MM.1S (cell line): ENCODE data around the gene NAA15.

ENCODE experiments used
- CTCF ChIP-seq: fragments of 300-600 bp; sonication (generic); IDR thresholded peaks from 2 replicates; pipeline ENCODE4 v1.5.1; 2016; ENCODE audit warnings: antibody characterized with exemption, low read length, mixed read lengths
- EZH2 ChIP-seq: fragments of 300-600 bp; sonication (generic); optimal IDR thresholded peaks from 2 replicates; pipeline ENCODE3; 2017; ENCODE audit warnings: low read depth, mild to moderate bottlenecking, antibody characterized with exemption, low read length, mixed read lengths
- EZH2phosphoT487 ChIP-seq: fragments of 300-600 bp; sonication (generic); IDR thresholded peaks from 2 replicates; pipeline ENCODE4 v1.6.1; 2018; ENCODE audit warnings: antibody characterized with exemption, low read length

- TF ChIP-seq CTCF: no peak
- TF ChIP-seq EZH2phosphoT487: no peak
- no peak for TF ChIP-seq EZH2
Measured at GRCh38 chr4:139460565-139460964, 159.3 kb downstream of the NAA15 start.
